ENCODE data around the gene MSH3.

The MSH3 gene

DNA sequence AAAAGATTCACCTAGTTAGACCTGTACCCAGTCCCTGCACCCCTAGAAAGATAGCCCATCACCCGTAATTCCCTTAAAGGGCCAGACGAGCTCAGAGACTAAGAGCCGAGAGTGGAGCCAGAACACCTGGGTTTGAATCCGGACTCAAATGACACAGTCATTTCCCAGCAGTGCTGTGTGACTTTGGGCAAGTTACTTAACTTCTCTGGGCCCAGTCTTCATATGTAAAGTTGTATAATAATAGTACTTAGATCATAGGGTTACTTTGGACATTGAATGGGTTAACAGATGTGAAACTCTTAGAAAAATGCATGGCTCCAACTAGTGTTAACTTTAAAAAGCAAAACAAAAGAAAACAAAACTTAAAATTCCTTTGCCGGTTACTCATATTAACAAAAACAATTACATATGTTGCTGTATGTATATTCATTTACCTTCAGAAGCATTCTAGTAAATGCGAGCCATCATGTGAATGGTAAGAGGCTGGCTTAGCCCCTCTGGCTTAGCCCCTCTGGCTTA is 265.3 kb downstream of the MSH3 start:
- no peak for DNase-seq

DNA sequence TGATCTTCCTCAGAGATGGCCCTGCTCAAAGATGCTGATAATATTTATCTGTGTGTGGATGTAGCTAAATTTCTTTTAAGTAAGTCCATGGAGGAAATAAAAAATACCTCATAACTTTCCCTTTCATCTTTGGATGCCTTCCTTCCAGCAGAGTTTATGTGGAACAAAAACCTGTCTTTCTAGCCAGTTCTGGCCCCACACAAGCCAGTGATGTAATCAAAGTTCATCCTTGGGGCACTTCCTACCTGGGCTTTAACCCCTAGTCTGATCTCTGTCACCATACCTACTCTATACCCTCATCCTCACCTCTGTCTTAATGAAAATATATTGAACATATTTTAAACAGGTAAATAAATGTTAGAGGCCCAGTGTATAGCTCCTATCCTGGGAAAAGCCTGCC is 265.9 kb downstream of the MSH3 start:
- no peak for DNase-seq

DNA sequence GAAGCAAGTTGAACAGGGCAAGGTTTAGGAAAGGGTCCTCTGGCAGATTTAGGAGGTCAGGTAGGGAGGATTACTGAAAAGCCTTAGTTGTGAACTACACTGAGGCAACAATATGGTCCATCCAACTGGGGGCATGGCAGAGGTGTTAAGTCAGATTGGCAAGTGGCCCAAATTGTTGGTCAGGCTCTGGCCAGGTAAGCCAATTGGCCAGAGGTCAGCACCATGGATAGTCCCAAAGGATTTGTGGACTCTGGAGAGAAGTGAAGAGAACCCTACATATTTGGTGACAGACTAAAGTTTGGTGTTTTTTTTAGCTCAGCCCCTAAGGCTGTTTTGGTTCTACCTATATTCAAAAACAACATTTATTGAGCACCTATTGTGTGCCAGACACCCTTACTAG is 266.6 kb downstream of the MSH3 start:
- no peak for DNase-seq

DNA sequence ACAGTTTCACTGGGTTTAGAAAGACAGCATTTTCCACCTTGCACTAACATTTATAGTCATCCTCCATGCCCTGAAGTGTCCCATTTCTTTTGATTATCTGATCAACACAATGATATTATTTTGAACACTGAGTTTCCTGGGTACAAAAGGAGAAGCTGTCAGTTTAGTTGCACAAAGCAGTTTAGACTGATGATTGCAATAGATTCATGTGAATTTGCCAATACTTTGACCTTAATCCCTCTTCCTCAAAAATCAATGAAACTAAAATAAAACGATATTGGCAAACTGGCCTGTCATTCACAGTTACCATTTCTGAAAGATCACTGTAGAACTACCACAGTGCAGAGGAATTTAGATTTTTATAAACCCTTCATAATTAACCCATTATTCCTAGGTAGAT is 271.5 kb downstream of the MSH3 start:
- no peak for DNase-seq

Data from activated CD4-positive, alpha-beta T cell treated with anti-CD3 and anti-CD28 coated beads, Interleukin-2, amount 50 U/mL, for 48 hours (primary cell).